NT2/D1 (cell line): ENCODE data around the gene DDOST.

ENCODE experiments used
- DNase-seq: peaks from one replicate; pipeline ENCODE4 v3.0.0-alpha.2; 2011; ENCODE audit warnings: low read depth, low spot score
- H3K27me3 ChIP-seq: 2 replicates; pipeline ENCODE4 v1.6.0; 2011; ENCODE audit warnings: mild to moderate bottlenecking; ENCODE audit not compliant: insufficient read length, insufficient read depth
- H3K36me3 ChIP-seq: 2 replicates; pipeline ENCODE4 v1.6.1; 2011; ENCODE audit warnings: mild to moderate bottlenecking, low read length, mixed read lengths; ENCODE audit not compliant: insufficient read depth, insufficient read length
- H3K4me1 ChIP-seq: 2 replicates; pipeline ENCODE4 v1.5.1; 2011; ENCODE audit not compliant: insufficient read depth, insufficient read length
- H3K4me3 ChIP-seq: 2 replicates; pipeline ENCODE4 v1.5.1; 2011; ENCODE audit warnings: low read depth; ENCODE audit not compliant: insufficient read length
- H3K9ac ChIP-seq: 2 replicates; pipeline ENCODE4 v1.6.0; 2011; ENCODE audit warnings: low read depth; ENCODE audit not compliant: insufficient read length
- H3K9me3 ChIP-seq: 2 replicates; pipeline ENCODE4 v1.5.1; 2011; ENCODE audit warnings: mild to moderate bottlenecking, low read length; ENCODE audit not compliant: insufficient read depth
- SUZ12 ChIP-seq: IDR thresholded peaks from 2 replicates; pipeline ENCODE4 v1.6.1; 2011; ENCODE audit not compliant: insufficient read length, insufficient read depth; ENCODE audit errors: extremely low read depth
- YY1 ChIP-seq: IDR thresholded peaks from 2 replicates; pipeline ENCODE4 v1.6.1; 2011; ENCODE audit not compliant: insufficient read length, insufficient read depth
- ZNF274 ChIP-seq: IDR thresholded peaks from 2 replicates; pipeline ENCODE4 v1.6.1; 2011; ENCODE audit warnings: mild to moderate bottlenecking, low read depth, low read length

DDOST gene

DNA sequence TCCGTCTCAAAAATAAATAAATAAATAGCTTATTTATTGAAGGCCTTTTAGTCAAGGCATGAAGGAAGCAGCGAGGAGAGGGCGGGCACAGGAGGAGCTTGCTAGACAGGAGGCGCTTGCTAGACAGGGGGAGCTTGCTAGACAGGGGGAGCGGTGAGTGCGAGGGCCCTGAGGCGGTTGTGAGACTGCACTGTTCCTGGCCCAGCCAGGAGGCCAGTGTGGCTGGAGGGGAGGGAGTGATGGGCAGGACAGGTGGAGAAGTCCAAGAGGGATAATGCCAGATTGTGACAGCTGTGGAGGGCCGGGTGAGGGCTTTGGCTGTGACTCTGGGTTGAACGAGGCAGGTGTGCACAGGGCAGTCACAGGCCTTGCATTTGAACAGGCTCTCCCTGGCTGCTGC is 38.4 kb upstream of the DDOST start:
- peaks cover 9% of the 10 kb centered on the region for H3K4me1 ChIP-seq
- H3K9ac ChIP-seq: no peak overlapping the region
- no peak for DNase-seq
- no peaks in the 10 kb centered on the region for H3K9me3 ChIP-seq
- TF ChIP-seq SUZ12 (no peak), ZNF274 (no peak), YY1 (no peak)
- peaks cover 16% of the 10 kb centered on the region for H3K36me3 ChIP-seq
- no peaks in the 10 kb centered on the region for H3K27me3 ChIP-seq
- H3K4me3 ChIP-seq: no peak overlapping the region

DNA sequence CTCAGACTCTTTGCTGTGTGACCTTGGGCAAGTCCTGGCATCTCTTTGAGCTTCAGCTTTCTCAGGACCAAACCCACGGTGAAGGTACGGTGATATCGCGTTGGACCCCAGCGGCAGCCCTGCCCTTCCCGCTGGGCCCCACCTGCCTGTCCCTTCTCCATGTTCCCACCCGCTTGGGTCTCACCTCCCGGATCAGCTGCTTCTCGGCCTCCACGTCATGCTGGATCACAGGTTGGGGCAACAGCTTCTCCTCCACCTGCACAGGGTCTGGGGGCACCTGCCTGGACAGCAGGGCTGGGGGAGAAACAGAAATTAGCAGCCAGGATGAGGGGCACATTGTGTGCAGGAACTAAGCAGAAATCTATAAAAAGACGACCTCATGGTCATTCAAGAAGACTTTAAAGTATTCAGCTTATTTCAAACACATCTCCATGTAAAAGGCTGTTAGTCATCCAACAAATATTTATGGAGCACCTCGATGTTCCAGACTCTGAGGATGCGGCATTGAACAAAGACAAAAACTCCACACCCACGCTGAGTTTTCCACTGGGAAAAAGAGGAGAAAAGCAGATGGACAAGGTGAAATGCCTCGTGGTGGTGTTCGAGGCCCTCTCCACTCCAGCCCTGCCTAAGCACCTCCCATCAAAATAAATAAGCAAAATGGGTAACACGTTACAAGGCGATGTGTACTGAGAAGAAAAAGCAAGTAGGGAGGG is 37.2 kb upstream of the DDOST start:
- DNase-seq: no peak
- Histone ChIP-seq H3K4me1 (peaks cover 9% of the 10 kb centered on the region), H3K36me3 (peaks cover 14% of the 10 kb centered on the region), H3K4me3 (no peak overlapping the region), H3K9me3 (no peaks in the 10 kb centered on the region), H3K27me3 (no peaks in the 10 kb centered on the region), H3K9ac (no peak overlapping the region)
- TF ChIP-seq SUZ12: no peak
- no peak for TF ChIP-seq ZNF274
- no peak for TF ChIP-seq YY1

DNA sequence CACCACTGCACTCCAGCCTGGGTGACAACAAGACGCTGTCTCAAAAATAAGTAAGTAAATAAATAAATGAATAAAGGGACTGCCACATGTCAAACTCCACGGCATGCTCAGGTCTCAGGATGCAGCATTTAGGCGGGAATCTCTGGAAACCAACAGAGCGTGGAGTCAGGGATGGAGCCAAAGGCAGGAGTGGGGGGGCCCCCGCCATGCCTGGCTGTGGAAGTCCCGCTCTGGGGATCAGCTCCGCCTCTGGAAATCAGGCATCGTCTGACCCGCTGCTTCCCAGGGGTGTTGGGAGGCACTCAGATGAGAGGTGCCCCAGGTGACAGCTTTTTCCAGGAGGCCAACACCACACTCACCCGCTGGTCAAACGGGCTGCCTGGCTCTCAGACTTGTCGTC is 36.4 kb upstream of the DDOST start:
- no peaks in the 10 kb centered on the region for H3K9me3 ChIP-seq
- no peak for DNase-seq
- H3K9ac ChIP-seq: no peak overlapping the region
- no peak overlapping the region for H3K4me3 ChIP-seq
- TF ChIP-seq SUZ12: no peak
- TF ChIP-seq YY1: no peak
- TF ChIP-seq ZNF274: no peak
- H3K27me3 ChIP-seq: no peaks in the 10 kb centered on the region
- H3K4me1 ChIP-seq: peaks cover 9% of the 10 kb centered on the region
- H3K36me3 ChIP-seq: peaks cover 10% of the 10 kb centered on the region

- Histone ChIP-seq H3K9ac (peak overlapping the region; percentile 71), H3K36me3 (peaks cover 5% of the 10 kb centered on the region), H3K9me3 (no peaks in the 10 kb centered on the region), H3K4me1 (peaks cover 9% of the 10 kb centered on the region), H3K27me3 (no peaks in the 10 kb centered on the region), H3K4me3 (peak overlapping the region; percentile 36)
- peak; percentile 48 for DNase-seq
- TF ChIP-seq ZNF274 (no peak), SUZ12 (no peak), YY1 (no peak)
Measured at GRCh38 chr1:20696397-20697333, 35.5 kb upstream of the DDOST start.

GRCh38 chr1:20695515-20695914 is 34.3 kb upstream of the DDOST start:
- Histone ChIP-seq H3K9me3 (no peaks in the 10 kb centered on the region), H3K9ac (no peak overlapping the region), H3K27me3 (no peaks in the 10 kb centered on the region), H3K36me3 (peaks cover 3% of the 10 kb centered on the region), H3K4me1 (peaks cover 6% of the 10 kb centered on the region), H3K4me3 (no peak overlapping the region)
- DNase-seq: no peak
- TF ChIP-seq YY1 (no peak), ZNF274 (no peak)

- Histone ChIP-seq H3K4me3 (no peak overlapping the region), H3K9me3 (no peaks in the 10 kb centered on the region), H3K36me3 (peaks cover 9% of the 10 kb centered on the region), H3K27me3 (no peaks in the 10 kb centered on the region), H3K4me1 (peaks cover 6% of the 10 kb centered on the region), H3K9ac (no peak overlapping the region)
- TF ChIP-seq ZNF274 (no peak), YY1 (no peak), SUZ12 (no peak)
- DNase-seq: no peak
Measured at GRCh38 chr1:20693623-20694022, 32.5 kb upstream of the DDOST start.

DNA sequence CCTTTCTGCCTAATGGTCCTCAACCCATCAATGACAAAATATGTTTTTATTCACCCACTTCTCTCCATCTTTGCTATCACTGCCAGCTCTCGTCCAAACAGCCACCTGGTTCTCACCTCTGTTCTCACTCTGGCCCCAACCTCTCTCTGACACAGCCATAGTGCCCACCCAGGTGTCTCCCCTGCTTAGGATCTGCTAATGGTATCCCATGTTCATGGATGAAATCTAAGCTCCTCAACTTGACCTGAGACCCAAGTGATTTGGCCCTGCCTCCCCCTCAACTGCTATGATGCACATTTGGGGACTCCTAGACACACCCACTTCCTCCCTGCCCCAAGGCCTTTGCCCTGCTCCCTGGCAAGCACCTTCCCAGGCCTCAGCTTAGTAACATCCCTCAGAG is 30.7 kb upstream of the DDOST start:
- peaks cover 16% of the 10 kb centered on the region for H3K36me3 ChIP-seq
- H3K9ac ChIP-seq: no peak overlapping the region
- H3K9me3 ChIP-seq: no peaks in the 10 kb centered on the region
- H3K27me3 ChIP-seq: no peaks in the 10 kb centered on the region
- DNase-seq: no peak
- H3K4me1 ChIP-seq: no peaks in the 10 kb centered on the region
- H3K4me3 ChIP-seq: no peak overlapping the region
- no peak for TF ChIP-seq ZNF274
- no peak for TF ChIP-seq YY1
- TF ChIP-seq SUZ12: no peak
